Measurements from ENCODE around the gene SPEF2. TPM values are rescaled to one million over a fixed set of nuclear protein-coding genes. Genes with fewer than 3 reads are reported as not detected.

Gene SPEF2
- total RNA-seq, 1 experiment from 2014 or later, result 0.87 TPM

DNA sequence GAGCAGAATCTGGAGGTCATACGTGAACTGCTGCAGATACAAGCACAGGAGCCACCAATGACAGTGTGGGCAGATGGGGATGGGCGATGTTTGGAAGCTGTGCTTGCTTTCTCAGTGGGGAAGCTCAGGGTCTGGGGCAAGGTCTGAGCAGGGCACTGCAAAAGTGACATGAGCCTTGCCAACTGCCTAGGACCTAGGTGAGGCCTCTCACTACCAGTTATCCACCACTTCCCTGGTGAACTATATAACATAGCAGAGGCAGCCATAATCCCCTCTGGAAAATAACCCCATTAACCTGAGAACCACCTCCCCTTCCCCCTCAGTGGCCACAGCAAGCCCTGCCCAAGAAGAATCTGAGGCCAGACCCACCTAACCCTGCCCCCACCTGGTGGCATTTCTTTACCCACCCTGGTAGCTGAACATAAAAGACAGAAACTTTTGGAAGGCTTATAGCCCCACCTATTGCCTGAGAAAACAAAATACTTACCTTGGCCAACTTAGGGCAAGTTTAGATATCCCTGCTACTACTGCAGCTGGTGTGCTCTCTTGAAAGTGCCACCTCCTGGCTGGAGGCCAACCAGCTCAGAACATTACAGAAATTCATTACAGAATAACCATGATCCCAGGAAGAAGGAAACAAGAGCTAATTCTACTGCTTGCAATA lies 18.8 kb upstream of the SPEF2 start:
- CTCF ChIA-PET, result no interaction called here
- in situ Hi-C loops (cut with HindIII; ENCODE audit: low pct_unique_long_range_greater_than_20kb, low sequenced_read_pairs) (no loop called here), intact Hi-C loops (cut with micrococcal nuclease; ENCODE audit: unreplicated experiment) (no loop called here)
- H3K4me1 ChIP-seq (ENCODE audit: control insufficient read depth, insufficient read depth, low read length), result no peaks in the 10 kb centered on the region
- H3K9me3 ChIP-seq (ENCODE audit: control insufficient read depth, insufficient read depth, low read depth, low read length), result no peaks in the 10 kb centered on the region
- BruUV-seq (replicated peaks), result no TSS peak
- POLR2A ChIA-PET, result no interaction called here
- H3K36me3 ChIP-seq (ENCODE audit: control insufficient read depth, insufficient read depth, low read length), result no peaks in the 10 kb centered on the region
- no peak overlapping the region for H3K4me3 ChIP-seq (ENCODE audit: low read depth in 2 of 2, low read length in 2 of 2)
- H3K27ac ChIP-seq (ENCODE audit: low read length), result no peak overlapping the region
- TF ChIP-seq POLR2AphosphoS5 (IDR thresholded peaks at IDR 0.05; ENCODE audit: low read depth, low read length) (no peak), REST (IDR thresholded peaks at IDR 0.05; ENCODE audit: insufficient read depth in 1 of 2, low read depth in 2 of 2, low read length in 1 of 2) (no peak), SIN3A (IDR thresholded peaks at IDR 0.05; ENCODE audit: borderline replicate concordance, insufficient read depth, low read depth, low read length) (no peak), TCF7L2 (IDR thresholded peaks at IDR 0.05; ENCODE audit: low read depth, low read length) (no peak)
- TF ChIP-seq, protein P1, sequence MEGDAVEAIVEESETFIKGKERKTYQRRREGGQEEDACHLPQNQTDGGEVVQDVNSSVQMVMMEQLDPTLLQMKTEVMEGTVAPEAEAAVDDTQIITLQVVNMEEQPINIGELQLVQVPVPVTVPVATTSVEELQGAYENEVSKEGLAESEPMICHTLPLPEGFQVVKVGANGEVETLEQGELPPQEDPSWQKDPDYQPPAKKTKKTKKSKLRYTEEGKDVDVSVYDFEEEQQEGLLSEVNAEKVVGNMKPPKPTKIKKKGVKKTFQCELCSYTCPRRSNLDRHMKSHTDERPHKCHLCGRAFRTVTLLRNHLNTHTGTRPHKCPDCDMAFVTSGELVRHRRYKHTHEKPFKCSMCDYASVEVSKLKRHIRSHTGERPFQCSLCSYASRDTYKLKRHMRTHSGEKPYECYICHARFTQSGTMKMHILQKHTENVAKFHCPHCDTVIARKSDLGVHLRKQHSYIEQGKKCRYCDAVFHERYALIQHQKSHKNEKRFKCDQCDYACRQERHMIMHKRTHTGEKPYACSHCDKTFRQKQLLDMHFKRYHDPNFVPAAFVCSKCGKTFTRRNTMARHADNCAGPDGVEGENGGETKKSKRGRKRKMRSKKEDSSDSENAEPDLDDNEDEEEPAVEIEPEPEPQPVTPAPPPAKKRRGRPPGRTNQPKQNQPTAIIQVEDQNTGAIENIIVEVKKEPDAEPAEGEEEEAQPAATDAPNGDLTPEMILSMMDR (IDR thresholded peaks at IDR 0.05), result no peak
- DNase-seq (ENCODE audit: low read depth, low spot score) (no peak), ATAC-seq (no peak)
- no peaks in the 10 kb centered on the region for H3K27me3 ChIP-seq (ENCODE audit: control insufficient read depth, insufficient read depth, low read length)

- Histone ChIP-seq H3K27me3 (ENCODE audit: control insufficient read depth, insufficient read depth, low read length) (no peaks in the 10 kb centered on the region), H3K4me1 (ENCODE audit: control insufficient read depth, insufficient read depth, low read length) (no peaks in the 10 kb centered on the region), H3K4me3 (ENCODE audit: low read depth in 2 of 2, low read length in 2 of 2) (no peak overlapping the region), H3K36me3 (ENCODE audit: control insufficient read depth, insufficient read depth, low read length) (no peaks in the 10 kb centered on the region), H3K27ac (ENCODE audit: low read length) (no peak overlapping the region), H3K9me3 (ENCODE audit: control insufficient read depth, insufficient read depth, low read depth, low read length) (no peaks in the 10 kb centered on the region)
- intact Hi-C loops (cut with micrococcal nuclease; ENCODE audit: unreplicated experiment) (no loop called here), in situ Hi-C loops (cut with HindIII; ENCODE audit: low pct_unique_long_range_greater_than_20kb, low sequenced_read_pairs) (no loop called here)
- BruUV-seq (replicated peaks), result no TSS peak
- POLR2A ChIA-PET, result no interaction called here
- DNase-seq (ENCODE audit: low read depth, low spot score), result no peak
- no peak for ATAC-seq
- CTCF ChIA-PET, result no interaction called here
- no peak for TF ChIP-seq REST (IDR thresholded peaks at IDR 0.05; ENCODE audit: insufficient read depth in 1 of 2, low read depth in 2 of 2, low read length in 1 of 2)
- TF ChIP-seq, protein P1 (IDR thresholded peaks at IDR 0.05), result no peak
- no peak for TF ChIP-seq POLR2AphosphoS5 (IDR thresholded peaks at IDR 0.05; ENCODE audit: low read depth, low read length)
- TF ChIP-seq TCF7L2 (IDR thresholded peaks at IDR 0.05; ENCODE audit: low read depth, low read length), result no peak
- no peak for TF ChIP-seq SIN3A (IDR thresholded peaks at IDR 0.05; ENCODE audit: borderline replicate concordance, insufficient read depth, low read depth, low read length)
These were observed 17.1 kb upstream of the SPEF2 start for GRCh38 chr5:35600591-35600990.
